Activated T-helper 1 cell treated with anti-CD3 and anti-CD28 coated beads, Interleukin-12 subunit alpha, Interleukin-12 subunit beta, Interleukin-2, Interleukin-4 antibody, amounts not matched to agents 30 ng/mL and 10 ng/mL and 1 ng/mL, durations not matched to agents 14 hours and 24 hours and 36 hours (primary cell): ENCODE measurements around the gene PKD1L1. TPM values are rescaled to one million over a fixed set of nuclear protein-coding genes. Genes with fewer than 3 reads are reported as not detected.

Source experiments
- DNase-seq: peaks from one replicate; pipeline ENCODE4 v3.0.0; 2021; ENCODE audit warnings: low spot score
- H3K27ac Mint-ChIP-seq: one replicate; pipeline ENCODE4 v1.8.0; 2021; ENCODE audit warnings: mild to moderate bottlenecking, mixed read lengths
- H3K27me3 Mint-ChIP-seq: one replicate; pipeline ENCODE4 v1.8.0; 2022; ENCODE audit warnings: mild to moderate bottlenecking, moderate library complexity, mixed read lengths; ENCODE audit not compliant: insufficient read depth
- H3K36me3 Mint-ChIP-seq: one replicate; pipeline ENCODE4 v1.8.0; 2021; ENCODE audit warnings: low read depth, mixed read lengths
- H3K4me1 Mint-ChIP-seq: one replicate; pipeline ENCODE4 v1.8.0; 2021; ENCODE audit warnings: low read depth, mixed read lengths
- H3K4me3 Mint-ChIP-seq: one replicate; pipeline ENCODE4 v1.8.0; 2021; ENCODE audit warnings: mild to moderate bottlenecking, moderate library complexity, mixed read lengths
- H3K9me3 Mint-ChIP-seq: one replicate; pipeline ENCODE4 v1.8.0; 2021; ENCODE audit warnings: mixed read lengths
- intact Hi-C: fragments of 100-400 bp; cut with micrococcal nuclease; formaldehyde crosslinking; loops from one replicate; pipeline ENCODE4 v1.15.1; 2024
- total RNA-seq: library from RNA; stranded (reverse); gene quantifications from 2 replicates; pipeline ENCODE4 v1.2.3, GENCODE V29; 2022

PKD1L1 gene
- total RNA-seq, 1 donor from 2014 or later = not detected

GRCh38 chr7:47778153-47778661 is 170.1 kb downstream of the PKD1L1 start:
- Mint-ChIP-seq H3K27ac (no peak overlapping the region), H3K4me1 (no peaks in the 10 kb centered on the region), H3K4me3 (no peak overlapping the region), H3K27me3 (peaks cover 4% of the 10 kb centered on the region), H3K36me3 (no peaks in the 10 kb centered on the region), H3K9me3 (no peaks in the 10 kb centered on the region)
- no peak for DNase-seq
- intact Hi-C loops = no loop called here

DNA sequence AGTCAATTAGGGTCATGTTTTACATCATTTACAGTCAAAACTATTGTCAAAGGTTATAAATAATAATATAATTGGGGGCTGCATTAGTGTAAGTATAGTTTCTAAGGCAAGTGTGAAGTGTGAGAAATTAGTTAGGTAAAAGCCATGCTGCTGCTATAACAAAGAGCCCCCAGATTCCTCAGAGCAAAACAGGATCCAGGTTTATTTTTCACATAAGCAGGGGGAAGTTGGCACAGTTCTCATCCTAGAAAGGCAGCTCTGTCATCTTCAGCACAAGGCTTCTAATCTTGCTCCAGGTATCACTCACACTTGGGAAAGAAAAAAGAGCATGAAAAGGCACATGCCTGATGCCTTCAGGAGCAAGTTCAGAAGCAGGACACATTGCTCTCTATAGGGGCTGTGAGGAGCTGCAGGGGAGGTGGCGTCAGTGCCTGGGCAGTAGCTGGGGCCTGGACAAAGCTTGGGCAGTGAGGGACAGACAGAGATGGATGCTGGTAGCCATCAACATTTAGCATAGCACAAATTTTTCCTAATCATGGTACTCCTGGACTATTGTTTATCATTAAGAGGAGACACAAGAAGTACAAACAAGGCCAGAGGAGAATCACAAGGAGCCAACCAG is 170.6 kb downstream of the PKD1L1 start:
- H3K27ac Mint-ChIP-seq = no peak overlapping the region
- H3K4me3 Mint-ChIP-seq = no peak overlapping the region
- no peak for DNase-seq
- no peaks in the 10 kb centered on the region for H3K9me3 Mint-ChIP-seq
- no peaks in the 10 kb centered on the region for H3K4me1 Mint-ChIP-seq
- H3K27me3 Mint-ChIP-seq = peaks cover 4% of the 10 kb centered on the region
- intact Hi-C loops = no loop called here
- H3K36me3 Mint-ChIP-seq = no peaks in the 10 kb centered on the region

DNA sequence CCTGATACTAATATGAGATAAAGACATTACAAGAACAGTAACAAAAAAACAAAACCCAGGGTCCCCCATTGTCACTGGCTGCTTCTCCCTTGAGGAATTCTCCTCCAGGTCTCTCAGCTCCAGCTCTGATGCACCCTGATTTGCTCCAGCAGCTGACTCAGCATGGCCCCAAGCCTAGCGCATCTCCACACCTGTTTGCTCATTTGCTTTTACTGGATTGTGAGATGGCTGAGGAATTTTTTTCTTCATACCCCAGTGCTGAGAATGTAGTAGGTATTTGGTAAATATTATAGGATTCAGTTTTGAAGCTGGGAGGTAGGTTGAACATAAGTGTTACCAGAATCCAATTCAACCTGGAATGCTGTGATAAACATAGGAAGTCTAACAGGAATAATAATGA is 171.9 kb downstream of the PKD1L1 start:
- intact Hi-C loops = no loop called here
- Mint-ChIP-seq H3K27me3 (peaks cover 4% of the 10 kb centered on the region), H3K4me1 (no peaks in the 10 kb centered on the region), H3K36me3 (no peaks in the 10 kb centered on the region), H3K4me3 (no peak overlapping the region), H3K9me3 (no peaks in the 10 kb centered on the region), H3K27ac (no peak overlapping the region)
- no peak for DNase-seq

DNA sequence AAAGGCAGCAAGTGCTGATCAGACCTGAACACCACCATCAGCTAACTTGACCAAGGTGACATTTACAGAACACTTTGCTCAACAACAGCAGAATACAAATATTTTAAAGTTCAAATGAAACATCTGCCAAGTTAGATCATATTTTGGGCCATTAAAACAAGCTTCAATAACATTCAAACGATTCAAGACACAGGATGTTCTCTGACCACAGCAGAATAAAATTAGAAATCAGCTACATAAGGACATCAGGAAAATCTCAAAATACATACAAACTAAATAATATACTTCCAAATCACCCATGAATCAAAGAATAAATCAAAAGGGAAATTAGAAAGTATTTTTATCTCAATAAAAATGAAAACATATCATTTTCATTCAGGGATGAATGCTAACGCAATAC is 173.0 kb downstream of the PKD1L1 start:
- Mint-ChIP-seq H3K4me1 (no peaks in the 10 kb centered on the region), H3K27ac (no peak overlapping the region), H3K27me3 (peaks cover 4% of the 10 kb centered on the region), H3K36me3 (no peaks in the 10 kb centered on the region), H3K4me3 (no peak overlapping the region), H3K9me3 (no peaks in the 10 kb centered on the region)
- DNase-seq = no peak
- intact Hi-C loops = no loop called here

DNA sequence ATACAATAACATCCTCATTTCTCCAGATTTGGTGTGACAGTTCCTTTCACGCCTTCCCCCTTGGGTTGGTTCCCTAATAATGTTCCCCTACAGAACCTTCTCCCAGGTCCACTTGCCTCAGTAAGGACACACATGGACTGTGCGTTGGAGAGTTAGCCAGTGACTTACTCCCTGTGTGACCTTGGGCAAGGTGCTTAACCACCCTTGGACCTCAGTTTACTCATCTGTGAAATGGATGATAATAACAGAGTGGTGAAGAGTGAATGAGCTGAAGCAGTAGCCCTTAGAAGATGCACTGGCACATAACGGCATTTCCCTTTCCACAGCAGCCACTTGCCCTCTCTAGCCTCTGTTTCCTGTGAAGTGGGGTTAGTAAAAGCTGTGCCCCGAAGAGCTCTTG is 175.8 kb downstream of the PKD1L1 start:
- intact Hi-C loops = no loop called here
- Mint-ChIP-seq H3K4me3 (no peak overlapping the region), H3K9me3 (no peaks in the 10 kb centered on the region), H3K4me1 (no peaks in the 10 kb centered on the region), H3K36me3 (no peaks in the 10 kb centered on the region), H3K27me3 (peaks cover 4% of the 10 kb centered on the region), H3K27ac (no peak overlapping the region)
- DNase-seq = no peak

GRCh38 chr7:47771990-47772360 is 176.3 kb downstream of the PKD1L1 start:
- Mint-ChIP-seq H3K9me3 (no peaks in the 10 kb centered on the region), H3K27ac (no peak overlapping the region), H3K4me3 (no peak overlapping the region), H3K27me3 (peaks cover 4% of the 10 kb centered on the region), H3K4me1 (no peaks in the 10 kb centered on the region), H3K36me3 (no peaks in the 10 kb centered on the region)
- DNase-seq = no peak
- intact Hi-C loops = no loop called here

- Mint-ChIP-seq H3K9me3 (no peaks in the 10 kb centered on the region), H3K36me3 (no peaks in the 10 kb centered on the region), H3K27me3 (peaks cover 4% of the 10 kb centered on the region), H3K27ac (no peak overlapping the region), H3K4me3 (no peak overlapping the region), H3K4me1 (no peaks in the 10 kb centered on the region)
- no peak for DNase-seq
- intact Hi-C loops = no loop called here
These were observed 176.8 kb downstream of the PKD1L1 start for GRCh38 chr7:47771336-47771989.

GRCh38 chr7:47766126-47766525 is 182.1 kb downstream of the PKD1L1 start:
- no peaks in the 10 kb centered on the region for H3K4me1 Mint-ChIP-seq
- DNase-seq = no peak
- no peak overlapping the region for H3K4me3 Mint-ChIP-seq
- H3K27me3 Mint-ChIP-seq = no peaks in the 10 kb centered on the region
- H3K9me3 Mint-ChIP-seq = no peaks in the 10 kb centered on the region
- no peak overlapping the region for H3K27ac Mint-ChIP-seq
- intact Hi-C loops = no loop called here
- H3K36me3 Mint-ChIP-seq = no peaks in the 10 kb centered on the region

GRCh38 chr7:47765373-47765979 is 182.8 kb downstream of the PKD1L1 start:
- Mint-ChIP-seq H3K36me3 (no peaks in the 10 kb centered on the region), H3K4me3 (no peak overlapping the region), H3K27me3 (no peaks in the 10 kb centered on the region), H3K27ac (no peak overlapping the region), H3K4me1 (no peaks in the 10 kb centered on the region), H3K9me3 (no peaks in the 10 kb centered on the region)
- intact Hi-C loops = no loop called here
- no peak for DNase-seq

DNA sequence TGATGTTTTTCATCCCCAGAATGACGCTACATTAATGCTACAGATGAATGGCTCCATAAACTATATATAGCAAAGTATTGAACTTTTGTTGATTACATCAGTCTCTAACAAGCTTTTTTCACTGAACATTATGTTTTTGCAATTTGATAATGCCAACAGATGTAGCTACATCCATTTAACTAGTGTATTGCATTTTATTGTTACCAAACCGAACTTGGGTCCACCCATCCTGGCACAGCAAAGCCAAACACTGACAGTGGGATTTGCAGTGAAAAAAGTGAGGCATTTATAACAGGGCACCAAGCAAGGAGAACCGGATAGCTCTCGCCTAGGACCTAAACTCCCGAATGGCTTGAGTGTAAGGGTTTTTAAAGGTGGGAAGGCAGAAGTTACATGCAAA is 183.5 kb downstream of the PKD1L1 start:
- Mint-ChIP-seq H3K4me3 (no peak overlapping the region), H3K9me3 (no peaks in the 10 kb centered on the region), H3K4me1 (no peaks in the 10 kb centered on the region), H3K27me3 (no peaks in the 10 kb centered on the region), H3K27ac (no peak overlapping the region), H3K36me3 (no peaks in the 10 kb centered on the region)
- no peak for DNase-seq
- intact Hi-C loops = no loop called here

DNA sequence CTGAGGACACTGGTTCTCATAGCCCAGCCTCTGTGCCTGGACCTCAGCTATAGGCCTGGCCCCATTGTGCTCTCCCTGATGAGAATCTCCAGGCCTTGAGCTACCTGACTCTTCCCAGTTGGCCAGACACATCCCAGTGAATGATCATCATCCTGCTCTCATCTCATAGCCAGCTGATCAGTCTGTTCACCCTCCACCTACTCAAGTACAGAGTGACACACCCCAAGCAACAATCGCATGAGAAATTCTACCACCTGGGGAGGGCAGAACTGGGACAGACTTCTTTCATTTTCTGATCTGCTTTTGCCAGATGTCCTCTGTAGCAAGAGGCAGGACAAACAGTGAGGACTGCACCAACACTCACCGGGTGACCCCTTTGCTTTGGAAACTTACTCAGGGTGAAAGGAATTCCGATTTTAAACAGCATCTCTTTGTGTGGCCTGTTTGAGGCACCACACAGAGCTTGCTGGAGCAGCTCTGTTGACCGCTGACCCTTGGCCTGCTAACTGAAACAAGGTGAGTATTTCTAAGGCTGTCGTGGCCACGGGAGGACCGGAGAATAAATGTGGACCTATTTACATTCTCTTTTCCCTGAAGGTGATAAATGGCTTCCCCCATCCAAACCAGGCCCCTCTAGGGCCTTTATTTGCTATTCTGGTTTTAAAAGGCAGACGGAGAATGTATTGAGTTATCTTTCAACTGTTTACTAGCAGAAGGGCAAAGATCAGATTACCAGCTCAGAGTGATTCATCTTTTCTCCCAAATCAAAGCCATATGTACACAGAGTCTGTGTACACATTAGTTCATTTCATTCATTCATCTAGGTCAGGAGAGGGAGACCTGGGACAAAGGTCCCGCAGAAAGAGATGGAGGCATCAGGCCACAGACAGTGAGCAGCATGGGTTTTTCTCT is 184.9 kb downstream of the PKD1L1 start:
- Mint-ChIP-seq H3K36me3 (no peaks in the 10 kb centered on the region), H3K27ac (no peak overlapping the region)

GRCh38 chr7:47762746-47763062 is 185.6 kb downstream of the PKD1L1 start:
- intact Hi-C loops = no loop called here
- H3K36me3 Mint-ChIP-seq = no peaks in the 10 kb centered on the region
- H3K4me3 Mint-ChIP-seq = no peak overlapping the region
- no peak for DNase-seq
- no peak overlapping the region for H3K27ac Mint-ChIP-seq
- H3K9me3 Mint-ChIP-seq = no peaks in the 10 kb centered on the region
- no peaks in the 10 kb centered on the region for H3K4me1 Mint-ChIP-seq
- no peaks in the 10 kb centered on the region for H3K27me3 Mint-ChIP-seq

More for the DNA sequence above, 184.9 kb downstream of the PKD1L1 start:
- intact Hi-C loops = no loop called here
- H3K4me1 Mint-ChIP-seq = no peaks in the 10 kb centered on the region
- no peaks in the 10 kb centered on the region for H3K9me3 Mint-ChIP-seq
- H3K4me3 Mint-ChIP-seq = no peak overlapping the region
- H3K27me3 Mint-ChIP-seq = no peaks in the 10 kb centered on the region
- DNase-seq = no peak

GRCh38 chr7:47762207-47762606 is 186.1 kb downstream of the PKD1L1 start:
- Mint-ChIP-seq H3K27me3 (no peaks in the 10 kb centered on the region), H3K9me3 (no peaks in the 10 kb centered on the region), H3K27ac (no peak overlapping the region), H3K4me1 (no peaks in the 10 kb centered on the region), H3K36me3 (no peaks in the 10 kb centered on the region), H3K4me3 (no peak overlapping the region)
- no peak for DNase-seq
- intact Hi-C loops = no loop called here
